NB4 (cell line): ENCODE results near the gene QSOX1.

ENCODE experiments used
- CTCF ChIP-seq: IDR thresholded peaks from one replicate; pipeline ENCODE4 v1.5.1; 2012; ENCODE audit warnings: low read depth, low read length
- MAX ChIP-seq: IDR thresholded peaks from 2 replicates; pipeline ENCODE4 v1.6.1; 2011; ENCODE audit warnings: low read depth, low read length
- MYC ChIP-seq: IDR thresholded peaks from 2 replicates; pipeline ENCODE4 v1.6.1; 2011; ENCODE audit warnings: low read depth, low read length
- POLR2A ChIP-seq: IDR thresholded peaks from 2 replicates; pipeline ENCODE4 v1.6.1; 2011; ENCODE audit warnings: mild to moderate bottlenecking; ENCODE audit not compliant: insufficient read length; ENCODE audit errors: extremely low read depth

GRCh38 chr1:180185281-180185680 is 30.6 kb downstream of the QSOX1 start:
- TF ChIP-seq CTCF, result no peak
- no peak for TF ChIP-seq MAX
- no peak for TF ChIP-seq POLR2A
- TF ChIP-seq MYC, result no peak
